Esophagus muscularis mucosa (tissue), 3 donors: Measurements from ENCODE around the gene KMT2E.

Experiments used
- POLR2AphosphoS5 ChIP-seq, 2 donors: sonication (generic); formaldehyde crosslinking; IDR thresholded peaks; one replicate each; pipeline ENCODE4 v1.6.1; 2017; ENCODE audit warnings: antibody characterized with exemption in 2 of 2
- TF ChIP-seq, protein P1 (sequence below), 3 experiments: fragments of 200-600 bp in 2 of 3; fragments of 450-650 bp in 1 of 3; sonication (generic) in 2 of 3; IDR thresholded peaks; one replicate each; pipeline ENCODE4 v1.5.1; 2017 to 2019; ENCODE audit warnings: antibody characterized with exemption in 3 of 3, mild to moderate bottlenecking in 2 of 3, moderate library complexity in 1 of 3

DNA sequence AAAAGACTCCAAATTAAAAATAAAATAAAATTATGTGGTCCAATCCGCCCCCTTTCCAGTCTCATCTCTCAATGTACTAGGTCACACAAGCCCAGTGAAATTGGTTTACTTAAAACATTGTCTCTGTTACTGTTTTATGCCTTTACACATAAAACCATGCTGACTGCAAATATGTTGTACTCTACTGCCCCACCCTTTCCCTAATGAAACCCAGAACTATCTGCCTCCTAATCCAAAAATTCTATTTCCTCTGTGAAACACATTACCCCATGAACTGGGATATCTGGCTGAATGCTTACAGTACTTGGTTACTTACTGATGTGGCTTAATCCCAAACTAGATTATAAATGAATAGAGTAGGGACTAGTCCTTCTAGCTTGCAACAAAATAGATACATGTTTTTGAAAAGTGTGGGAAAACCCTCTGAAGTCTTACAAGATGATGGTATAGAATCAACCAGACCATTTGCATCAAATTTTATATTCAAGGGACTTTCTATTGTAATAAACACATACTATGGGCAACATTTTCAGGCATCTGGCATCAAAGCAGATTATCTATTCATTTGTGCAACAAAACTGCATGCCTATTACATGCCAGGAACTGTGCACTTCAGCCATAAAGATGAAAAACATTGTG, 10.0 kb upstream of the KMT2E start:
- TF ChIP-seq POLR2AphosphoS5 (IDR thresholded peaks at IDR 0.05): no peak
- TF ChIP-seq, protein P1, sequence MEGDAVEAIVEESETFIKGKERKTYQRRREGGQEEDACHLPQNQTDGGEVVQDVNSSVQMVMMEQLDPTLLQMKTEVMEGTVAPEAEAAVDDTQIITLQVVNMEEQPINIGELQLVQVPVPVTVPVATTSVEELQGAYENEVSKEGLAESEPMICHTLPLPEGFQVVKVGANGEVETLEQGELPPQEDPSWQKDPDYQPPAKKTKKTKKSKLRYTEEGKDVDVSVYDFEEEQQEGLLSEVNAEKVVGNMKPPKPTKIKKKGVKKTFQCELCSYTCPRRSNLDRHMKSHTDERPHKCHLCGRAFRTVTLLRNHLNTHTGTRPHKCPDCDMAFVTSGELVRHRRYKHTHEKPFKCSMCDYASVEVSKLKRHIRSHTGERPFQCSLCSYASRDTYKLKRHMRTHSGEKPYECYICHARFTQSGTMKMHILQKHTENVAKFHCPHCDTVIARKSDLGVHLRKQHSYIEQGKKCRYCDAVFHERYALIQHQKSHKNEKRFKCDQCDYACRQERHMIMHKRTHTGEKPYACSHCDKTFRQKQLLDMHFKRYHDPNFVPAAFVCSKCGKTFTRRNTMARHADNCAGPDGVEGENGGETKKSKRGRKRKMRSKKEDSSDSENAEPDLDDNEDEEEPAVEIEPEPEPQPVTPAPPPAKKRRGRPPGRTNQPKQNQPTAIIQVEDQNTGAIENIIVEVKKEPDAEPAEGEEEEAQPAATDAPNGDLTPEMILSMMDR (IDR thresholded peaks at IDR 0.05): no peak
